ENCODE measurements around the gene PTPN7. TPM values are rescaled to one million over a fixed set of nuclear protein-coding genes. Genes with fewer than 3 reads are reported as not detected.

PTPN7 gene
- total RNA-seq, 2 donors from 2014 or later: 4.3 to 6.1 TPM

- DNase-seq (ENCODE audit: low spot score): no peak
- peak overlapping the region; percentile 46 to 93 for H3K27ac ChIP-seq
- TF ChIP-seq CTCF (IDR thresholded peaks at IDR 0.05): no peak
- no peaks in the 10 kb centered on the region for H3K9me3 ChIP-seq
- H3K4me1 ChIP-seq (ENCODE audit: control insufficient read depth in 1 of 2, low read depth in 2 of 2): peaks cover 16 to 43% of the 10 kb centered on the region in 2 donors
- H3K27me3 ChIP-seq (replicated peaks; ENCODE audit: insufficient read depth): no peaks in the 10 kb centered on the region
- H3K4me3 ChIP-seq: no peak overlapping the region
- no peak for ATAC-seq (ENCODE audit: insufficient number of reproducible peaks, low FRiP score, low read depth)
- peaks cover 38% of the 10 kb centered on the region for H3K36me3 ChIP-seq
Observed at GRCh38 chr1:202133989-202134388, 26.4 kb downstream of the PTPN7 start.

GRCh38 chr1:202133496-202133895, 26.9 kb downstream of the PTPN7 start:
- peaks cover 38% of the 10 kb centered on the region for H3K36me3 ChIP-seq
- no peak overlapping the region for H3K4me3 ChIP-seq
- ATAC-seq (ENCODE audit: insufficient number of reproducible peaks, low FRiP score, low read depth) (no peak), DNase-seq (ENCODE audit: low spot score) (no peak)
- H3K27ac ChIP-seq: peak overlapping the region; percentile 82 to 93
- no peaks in the 10 kb centered on the region for H3K9me3 ChIP-seq
- no peak for TF ChIP-seq CTCF (IDR thresholded peaks at IDR 0.05)
- H3K4me1 ChIP-seq (ENCODE audit: control insufficient read depth in 1 of 2, low read depth in 2 of 2): peaks cover 16 to 43% of the 10 kb centered on the region in 2 donors
- H3K27me3 ChIP-seq (replicated peaks; ENCODE audit: insufficient read depth): no peaks in the 10 kb centered on the region

GRCh38 chr1:202133001-202133400, 27.4 kb downstream of the PTPN7 start:
- TF ChIP-seq CTCF (IDR thresholded peaks at IDR 0.05): no peak
- Histone ChIP-seq H3K27me3 (replicated peaks; ENCODE audit: insufficient read depth) (no peaks in the 10 kb centered on the region), H3K27ac (peak overlapping the region; percentile 82 to 93), H3K9me3 (no peaks in the 10 kb centered on the region), H3K4me3 (no peak overlapping the region), H3K36me3 (peaks cover 38% of the 10 kb centered on the region), H3K4me1 (ENCODE audit: control insufficient read depth in 1 of 2, low read depth in 2 of 2) (peaks cover 16 to 43% of the 10 kb centered on the region in 2 donors)
- ATAC-seq (ENCODE audit: insufficient number of reproducible peaks, low FRiP score, low read depth) (no peak), DNase-seq (ENCODE audit: low spot score) (no peak)

- Histone ChIP-seq H3K27me3 (replicated peaks; ENCODE audit: insufficient read depth) (no peaks in the 10 kb centered on the region), H3K4me1 (ENCODE audit: control insufficient read depth in 1 of 2, low read depth in 2 of 2) (peaks cover 16 to 43% of the 10 kb centered on the region in 2 donors), H3K9me3 (no peaks in the 10 kb centered on the region), H3K36me3 (peaks cover 31% of the 10 kb centered on the region), H3K27ac (peak overlapping the region; percentile 82 to 93), H3K4me3 (no peak overlapping the region)
- DNase-seq (ENCODE audit: low spot score): no peak
- no peak for TF ChIP-seq CTCF (IDR thresholded peaks at IDR 0.05)
- ATAC-seq (ENCODE audit: insufficient number of reproducible peaks, low FRiP score, low read depth): peak; percentile 31
Observed at GRCh38 chr1:202131956-202132821, 28.2 kb downstream of the PTPN7 start.

GRCh38 chr1:202130816-202131522, 29.4 kb downstream of the PTPN7 start:
- DNase-seq (ENCODE audit: low spot score): no peak
- no peak for ATAC-seq (ENCODE audit: insufficient number of reproducible peaks, low FRiP score, low read depth)
- Histone ChIP-seq H3K4me1 (ENCODE audit: control insufficient read depth in 1 of 2, low read depth in 2 of 2) (peaks cover 16 to 43% of the 10 kb centered on the region in 2 donors), H3K27me3 (replicated peaks; ENCODE audit: insufficient read depth) (no peaks in the 10 kb centered on the region), H3K36me3 (peaks cover 24% of the 10 kb centered on the region), H3K4me3 (no peak overlapping the region), H3K9me3 (no peaks in the 10 kb centered on the region), H3K27ac (peak overlapping the region; percentile 14 to 93)
- TF ChIP-seq CTCF (IDR thresholded peaks at IDR 0.05): no peak
